Peyer's patch (tissue), 4 donors: Measurements from ENCODE around the gene GSTO2. TPM values are rescaled to one million over a fixed set of nuclear protein-coding genes. Genes with fewer than 3 reads are reported as not detected.

Source experiments
- DNase-seq, 3 donors: peaks; one replicate each; pipeline ENCODE4 v3.0.0-alpha.2; 2017 to 2019
- H3K27ac ChIP-seq, 4 donors: fragments of 200-600 bp; sonication (generic); one replicate each; pipeline ENCODE4 v1.5.1; 2016 to 2019
- H3K27me3 ChIP-seq, 2 donors: fragments of 200-600 bp; sonication (generic); one replicate each; pipeline ENCODE4 v1.5.1; 2019
- H3K36me3 ChIP-seq, 3 donors: fragments of 200-600 bp; sonication (generic); one replicate each; pipeline ENCODE4 v1.5.1; 2016 to 2019
- H3K4me1 ChIP-seq, 4 donors: fragments of 200-600 bp; sonication (generic); one replicate each; pipeline ENCODE4 v1.5.1; 2016 to 2019
- H3K4me3 ChIP-seq, 4 donors: fragments of 200-600 bp; sonication (generic); 1 replicate in 3 of 4; 2 replicates in 1 of 4; pipeline ENCODE4 v1.5.1; 2016 to 2019; ENCODE audit warnings: mild to moderate bottlenecking in 1 of 4
- H3K9me3 ChIP-seq, 4 donors: fragments of 200-600 bp; sonication (generic); one replicate each; pipeline ENCODE4 v1.5.1; 2016 to 2019; ENCODE audit warnings: mild to moderate bottlenecking in 1 of 4
- POLR2A ChIP-seq, 2 donors: fragments of 450-650 bp; IDR thresholded peaks; one replicate each; pipeline ENCODE4 v1.5.1; 2017; ENCODE audit warnings: antibody characterized with exemption in 2 of 2, mild to moderate bottlenecking in 2 of 2, moderate library complexity in 2 of 2
- total RNA-seq, 4 donors: library from RNA; depleted of rRNA; stranded (reverse); fragments of >200 nt; gene quantifications; one replicate each; pipeline ENCODE4 v1.1.0, GENCODE V29; 2016
- TF ChIP-seq, protein P1 (sequence below), 6 experiments: fragments of 450-650 bp in 4 of 6; fragments of 200-600 bp in 2 of 6; sonication (generic) in 1 of 6; IDR thresholded peaks; one replicate each; pipeline ENCODE4 v1.5.1; 2017 to 2019; ENCODE audit warnings: antibody characterized with exemption in 6 of 6, mild to moderate bottlenecking in 3 of 6, moderate library complexity in 1 of 6

Gene GSTO2
- total RNA-seq, 4 donors from 2014 or later: 9.1 to 15.5 (median 13.7) TPM

DNA sequence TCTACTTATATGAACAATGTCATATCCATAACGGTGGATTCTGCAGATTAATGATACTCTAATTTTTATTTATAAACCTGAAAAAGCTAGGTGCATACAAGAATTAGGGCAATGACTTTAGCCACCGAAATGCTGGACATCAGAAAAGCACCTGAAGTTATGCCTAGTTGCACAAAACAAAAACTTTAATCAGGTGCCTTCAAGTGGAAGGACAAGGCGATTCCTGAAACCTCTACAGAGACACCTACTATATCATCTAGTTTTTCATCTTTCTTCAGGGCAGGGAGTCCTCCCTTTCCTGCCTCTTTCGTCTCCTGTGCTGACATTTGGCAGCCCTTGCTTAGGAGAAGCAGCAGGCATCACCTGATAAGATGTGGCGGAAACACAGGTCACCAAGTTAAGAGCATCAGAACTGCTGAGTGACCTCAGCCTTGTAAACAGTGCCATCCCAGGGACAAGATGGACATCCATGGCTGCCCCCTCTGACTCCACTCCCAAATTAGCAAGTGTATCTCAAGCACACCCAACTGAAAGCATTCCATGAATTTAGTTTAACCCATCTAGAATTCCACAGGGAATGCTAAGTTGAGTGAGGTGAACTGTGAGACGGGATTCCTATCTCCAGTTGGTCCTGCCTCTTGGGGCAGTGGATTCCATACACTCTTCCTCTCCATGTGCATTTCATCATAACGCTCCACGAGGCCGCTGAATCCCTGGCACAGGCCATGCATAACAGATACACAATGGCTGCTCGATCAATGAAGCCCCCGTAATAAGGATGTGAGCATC is 63.5 kb downstream of the GSTO2 start:
- no peak for TF ChIP-seq POLR2A (IDR thresholded peaks at IDR 0.05)
- TF ChIP-seq, protein P1, sequence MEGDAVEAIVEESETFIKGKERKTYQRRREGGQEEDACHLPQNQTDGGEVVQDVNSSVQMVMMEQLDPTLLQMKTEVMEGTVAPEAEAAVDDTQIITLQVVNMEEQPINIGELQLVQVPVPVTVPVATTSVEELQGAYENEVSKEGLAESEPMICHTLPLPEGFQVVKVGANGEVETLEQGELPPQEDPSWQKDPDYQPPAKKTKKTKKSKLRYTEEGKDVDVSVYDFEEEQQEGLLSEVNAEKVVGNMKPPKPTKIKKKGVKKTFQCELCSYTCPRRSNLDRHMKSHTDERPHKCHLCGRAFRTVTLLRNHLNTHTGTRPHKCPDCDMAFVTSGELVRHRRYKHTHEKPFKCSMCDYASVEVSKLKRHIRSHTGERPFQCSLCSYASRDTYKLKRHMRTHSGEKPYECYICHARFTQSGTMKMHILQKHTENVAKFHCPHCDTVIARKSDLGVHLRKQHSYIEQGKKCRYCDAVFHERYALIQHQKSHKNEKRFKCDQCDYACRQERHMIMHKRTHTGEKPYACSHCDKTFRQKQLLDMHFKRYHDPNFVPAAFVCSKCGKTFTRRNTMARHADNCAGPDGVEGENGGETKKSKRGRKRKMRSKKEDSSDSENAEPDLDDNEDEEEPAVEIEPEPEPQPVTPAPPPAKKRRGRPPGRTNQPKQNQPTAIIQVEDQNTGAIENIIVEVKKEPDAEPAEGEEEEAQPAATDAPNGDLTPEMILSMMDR (IDR thresholded peaks at IDR 0.05): no peak
- no peaks in the 10 kb centered on the region for H3K9me3 ChIP-seq
- H3K27me3 ChIP-seq: no peaks in the 10 kb centered on the region
- no peak overlapping the region for H3K4me3 ChIP-seq
- H3K4me1 ChIP-seq: peaks cover 11 to 88% (median 27%) of the 10 kb centered on the region in 4 donors
- H3K27ac ChIP-seq: peak overlapping the region in 3 of 4 donors; percentile 12 to 79 (median 56)
- DNase-seq: peak in 1 of 3 donors; percentile 13
- H3K36me3 ChIP-seq: no peaks in the 10 kb centered on the region

- no peak overlapping the region for H3K4me3 ChIP-seq
- peak overlapping the region in 2 of 4 donors; percentile 0 to 12 for H3K27ac ChIP-seq
- DNase-seq: peak in 1 of 3 donors; percentile 47
- H3K9me3 ChIP-seq: no peaks in the 10 kb centered on the region
- peaks cover 9 to 80% (median 22%) of the 10 kb centered on the region in 4 donors for H3K4me1 ChIP-seq
- no peaks in the 10 kb centered on the region for H3K27me3 ChIP-seq
- H3K36me3 ChIP-seq: no peaks in the 10 kb centered on the region
- TF ChIP-seq, protein P1 (IDR thresholded peaks at IDR 0.05): no peak
- no peak for TF ChIP-seq POLR2A (IDR thresholded peaks at IDR 0.05)
These were observed 64.2 kb downstream of the GSTO2 start for GRCh38 chr10:104333032-104333727.

GRCh38 chr10:104333728-104334373 is 64.9 kb downstream of the GSTO2 start:
- peaks cover 9 to 74% (median 19%) of the 10 kb centered on the region in 4 donors for H3K4me1 ChIP-seq
- peak overlapping the region in 1 of 4 donors; percentile 17 for H3K27ac ChIP-seq
- DNase-seq: peak in 1 of 3 donors; percentile 43
- H3K36me3 ChIP-seq: no peaks in the 10 kb centered on the region
- no peak overlapping the region for H3K4me3 ChIP-seq
- TF ChIP-seq, protein P1 (IDR thresholded peaks at IDR 0.05): no peak
- TF ChIP-seq POLR2A (IDR thresholded peaks at IDR 0.05): no peak
- no peaks in the 10 kb centered on the region for H3K9me3 ChIP-seq
- H3K27me3 ChIP-seq: no peaks in the 10 kb centered on the region

- Histone ChIP-seq H3K4me3 (no peak overlapping the region), H3K4me1 (peaks cover 6 to 72% (median 13%) of the 10 kb centered on the region in 4 donors), H3K27ac (peak overlapping the region in 1 of 4 donors; percentile 17), H3K36me3 (no peaks in the 10 kb centered on the region), H3K27me3 (no peaks in the 10 kb centered on the region), H3K9me3 (no peaks in the 10 kb centered on the region)
- no peak for TF ChIP-seq POLR2A (IDR thresholded peaks at IDR 0.05)
- TF ChIP-seq, protein P1 (IDR thresholded peaks at IDR 0.05): no peak
- no peak for DNase-seq
These were observed 65.6 kb downstream of the GSTO2 start for GRCh38 chr10:104334561-104334960.

DNA sequence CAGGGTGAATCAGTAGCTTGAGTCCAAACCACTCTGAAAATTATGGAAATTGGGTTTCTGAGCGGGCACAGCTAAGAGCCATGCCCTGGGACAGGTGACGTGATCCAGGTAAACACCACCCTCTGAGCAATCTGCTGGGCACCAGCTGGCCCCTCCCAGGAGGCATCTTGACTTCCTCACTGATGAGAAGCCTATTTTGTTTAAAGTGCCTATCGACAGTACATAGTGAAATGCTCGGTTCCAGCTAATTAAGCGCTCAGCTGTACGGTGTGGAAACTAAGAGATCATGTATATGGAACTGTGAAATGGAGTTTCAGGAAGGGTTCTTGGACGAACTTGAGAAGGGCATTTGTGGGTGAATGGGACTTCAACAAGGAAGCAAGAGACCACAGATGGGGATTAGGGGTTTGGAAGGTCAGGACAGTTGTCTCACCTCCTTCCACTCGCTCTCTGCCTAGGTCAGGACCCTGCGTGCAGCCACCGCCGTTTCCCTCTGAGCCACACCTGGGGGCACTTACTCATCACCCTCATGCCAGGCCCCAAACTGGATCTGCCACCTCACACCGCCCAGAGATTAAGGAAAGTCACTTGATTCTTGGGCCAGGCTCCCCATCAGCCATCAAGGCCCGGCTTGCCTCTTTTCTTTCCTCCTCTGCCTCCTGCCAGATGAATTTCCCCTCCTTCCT is 66.1 kb downstream of the GSTO2 start:
- no peak overlapping the region for H3K4me3 ChIP-seq
- DNase-seq: no peak
- H3K4me1 ChIP-seq: peaks cover 6 to 67% (median 10%) of the 10 kb centered on the region in 4 donors
- H3K27ac ChIP-seq: peak overlapping the region in 1 of 4 donors; percentile 11
- TF ChIP-seq, protein P1 (IDR thresholded peaks at IDR 0.05): no peak
- no peak for TF ChIP-seq POLR2A (IDR thresholded peaks at IDR 0.05)
- H3K27me3 ChIP-seq: no peaks in the 10 kb centered on the region
- no peaks in the 10 kb centered on the region for H3K36me3 ChIP-seq
- no peaks in the 10 kb centered on the region for H3K9me3 ChIP-seq
